ENCODE results near the gene DOC2B.

- TF ChIP-seq, protein P1, sequence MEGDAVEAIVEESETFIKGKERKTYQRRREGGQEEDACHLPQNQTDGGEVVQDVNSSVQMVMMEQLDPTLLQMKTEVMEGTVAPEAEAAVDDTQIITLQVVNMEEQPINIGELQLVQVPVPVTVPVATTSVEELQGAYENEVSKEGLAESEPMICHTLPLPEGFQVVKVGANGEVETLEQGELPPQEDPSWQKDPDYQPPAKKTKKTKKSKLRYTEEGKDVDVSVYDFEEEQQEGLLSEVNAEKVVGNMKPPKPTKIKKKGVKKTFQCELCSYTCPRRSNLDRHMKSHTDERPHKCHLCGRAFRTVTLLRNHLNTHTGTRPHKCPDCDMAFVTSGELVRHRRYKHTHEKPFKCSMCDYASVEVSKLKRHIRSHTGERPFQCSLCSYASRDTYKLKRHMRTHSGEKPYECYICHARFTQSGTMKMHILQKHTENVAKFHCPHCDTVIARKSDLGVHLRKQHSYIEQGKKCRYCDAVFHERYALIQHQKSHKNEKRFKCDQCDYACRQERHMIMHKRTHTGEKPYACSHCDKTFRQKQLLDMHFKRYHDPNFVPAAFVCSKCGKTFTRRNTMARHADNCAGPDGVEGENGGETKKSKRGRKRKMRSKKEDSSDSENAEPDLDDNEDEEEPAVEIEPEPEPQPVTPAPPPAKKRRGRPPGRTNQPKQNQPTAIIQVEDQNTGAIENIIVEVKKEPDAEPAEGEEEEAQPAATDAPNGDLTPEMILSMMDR (IDR thresholded peaks at IDR 0.05; ENCODE audit: low read length) = no peak
- no peak for TF ChIP-seq EZH2 (optimal IDR thresholded peaks at IDR 0.05; ENCODE audit: low read depth, low read length)
- no peak for TF ChIP-seq EZH2phosphoT487 (IDR thresholded peaks at IDR 0.05; ENCODE audit: low read length)
These were observed 8.0 kb upstream of the DOC2B start for GRCh38 chr17:189444-189843.
